Left cardiac atrium (tissue), 4 donors: ENCODE measurements around the gene THAP3. TPM values are rescaled to one million over a fixed set of nuclear protein-coding genes. Genes with fewer than 3 reads are reported as not detected.
"Not testable (repeated sequence)": the region's sequence is repeated elsewhere in the genome, so short reads cannot be mapped to it uniquely, and the experiment has no call there.

ENCODE experiments used
- ATAC-seq, 2 donors: fragments of 200-7000 bp; cut with Tn5 transposase; one replicate each; pipeline ENCODE4 v1.9.1; 2020; ENCODE audit warnings: mild to moderate bottlenecking in 2 of 2, moderate library complexity in 2 of 2
- DNase-seq: peaks from one replicate; pipeline ENCODE4 v3.0.0-alpha.2; 2020
- intact Hi-C, 2 donors: fragments of 100-400 bp; cut with DNase I; formaldehyde crosslinking; loops; one replicate each; pipeline versions ENCODE4 v1.14.1 to v1.15.1; 2022 to 2023
- total RNA-seq, 2 donors: library from RNA; stranded (reverse); fragmentation: NEBNext Ultra II Directional; extraction: Animal tissue kit (Norgen Biotek cat#: 25700); gene quantifications; one replicate each; pipeline ENCODE4 v1.2.1, GENCODE V29; 2021
- donor health status: DM: no; HTN: yes; CAD: no.
- donor health status: DM: no; HTN: yes; CAD: no; lungs with severe emphysema.
- donor health status: DM: yes; HTN: yes; CAD: no.
- donor health status: Dilated cardiomyopathy.

Gene THAP3
- total RNA-seq, 2 donors from 2014 or later: 8.9 to 14.6 TPM

- ATAC-seq: no peak
- no peak for DNase-seq
- intact Hi-C loops: loop anchor here in 1 of 2 donors (5.0 kb wide), 1 partner anchor 46 kb away; no protein-coding TSS in a partner anchor
These were observed 3.3 kb downstream of the THAP3 start for GRCh38 chr1:6627841-6628545.

GRCh38 chr1:6628971-6629479, 4.4 kb downstream of the THAP3 start:
- no peak for ATAC-seq
- no peak for DNase-seq
- intact Hi-C loops: loop anchor here in 1 of 2 donors (5.0 kb wide), 1 partner anchor 47 kb away; no protein-coding TSS in a partner anchor

GRCh38 chr1:6630027-6630426, 5.4 kb downstream of the THAP3 start:
- DNase-seq: no peak
- intact Hi-C loops: no loop called here
- ATAC-seq: no peak

- intact Hi-C loops: no loop called here
- DNase-seq: no peak
These were observed 6.4 kb downstream of the THAP3 start for GRCh38 chr1:6631058-6631457.

GRCh38 chr1:6632588-6633514, 8.2 kb downstream of the THAP3 start:
- intact Hi-C loops: no loop called here
- no peak for DNase-seq

More at GRCh38 chr1:6631058-6631457, 6.4 kb downstream of the THAP3 start:
- no peak for ATAC-seq

GRCh38 chr1:6634371-6635052, 9.8 kb downstream of the THAP3 start:
- DNase-seq (peak; percentile 73), ATAC-seq (peak; percentile 53 to 69)
- intact Hi-C loops: no loop called here

More at GRCh38 chr1:6632588-6633514, 8.2 kb downstream of the THAP3 start:
- ATAC-seq: no peak

- DNase-seq: no peak
- intact Hi-C loops: no loop called here
- peak in 1 of 2 donors; percentile 3 for ATAC-seq
These were observed 10.7 kb downstream of the THAP3 start for GRCh38 chr1:6635161-6635909.

- no peak for ATAC-seq
- DNase-seq: no peak
- intact Hi-C loops: no loop called here
These were observed 11.5 kb downstream of the THAP3 start for GRCh38 chr1:6635910-6636760.

- intact Hi-C loops, ATAC-seq: not testable (repeated sequence)
These were observed 12.1 kb downstream of the THAP3 start for GRCh38 chr1:6636778-6637177.

GRCh38 chr1:6637770-6638169, 13.1 kb downstream of the THAP3 start:
- DNase-seq (no peak), ATAC-seq (no peak)
- intact Hi-C loops: no loop called here

More at GRCh38 chr1:6636778-6637177, 12.1 kb downstream of the THAP3 start:
- DNase-seq: not testable (repeated sequence)

- intact Hi-C loops: no loop called here
- DNase-seq: peak; percentile 88
These were observed 13.6 kb downstream of the THAP3 start for GRCh38 chr1:6638226-6638625.

GRCh38 chr1:6640867-6641266, 16.2 kb downstream of the THAP3 start:
- not testable (repeated sequence) for ATAC-seq, DNase-seq
- intact Hi-C loops: loop anchor here (5.0 kb wide), 2 partner anchors 84 to 154 kb away; partner anchors contain the start of gene TAS1R1 (in 1 of the 2)

More at GRCh38 chr1:6638226-6638625, 13.6 kb downstream of the THAP3 start:
- ATAC-seq: peak; percentile 70 to 87

GRCh38 chr1:6645018-6645417, 20.4 kb downstream of the THAP3 start:
- ATAC-seq: no peak
- intact Hi-C loops: no loop called here

GRCh38 chr1:6646499-6647148, 22.0 kb downstream of the THAP3 start:
- intact Hi-C loops: no loop called here
- DNase-seq (peak; percentile 17), ATAC-seq (peak; percentile 39 to 51)

More at GRCh38 chr1:6645018-6645417, 20.4 kb downstream of the THAP3 start:
- no peak for DNase-seq

- intact Hi-C loops: no loop called here
- no peak for ATAC-seq
- no peak for DNase-seq
These were observed 23.9 kb downstream of the THAP3 start for GRCh38 chr1:6648556-6648955.

- intact Hi-C loops: no loop called here
- ATAC-seq: no peak
- no peak for DNase-seq
These were observed 27.2 kb downstream of the THAP3 start for GRCh38 chr1:6651909-6652308.

- intact Hi-C loops: no loop called here
- DNase-seq (no peak), ATAC-seq (no peak)
These were observed 28.3 kb downstream of the THAP3 start for GRCh38 chr1:6652986-6653385.
